ENCODE measurements around the gene CYBA. TPM values are rescaled to one million over a fixed set of nuclear protein-coding genes. Genes with fewer than 3 reads are reported as not detected.
A peak's percentile ranks its signal among the peaks of the same experiment; 100 is the strongest.

The CYBA gene
- total and polyA plus RNA-seq, 9 of the 15 experiments (the other 6 are each of a cell fraction or from before 2014, with no cell fraction given) = 0.34 to 683 (median 93.0) TPM

GRCh38 chr16:88602091-88602490, 48.8 kb downstream of the CYBA start:
- Histone ChIP-seq H3K9me3 (replicated peaks; ENCODE audit: control insufficient read depth, insufficient read depth, low read depth, low read length) (no peaks in the 10 kb centered on the region), H3K9me1 (ENCODE audit: control insufficient read depth, insufficient read depth, low read length) (no peaks in the 10 kb centered on the region), H3K9ac (ENCODE audit: insufficient read depth in 1 of 2, low read depth in 2 of 2, low read length in 2 of 2) (peak overlapping the region in 1 of 2 experiments; percentile 45; a peak in 1 of 4 replicates), H3K4me2 (ENCODE audit: insufficient read depth, low read length) (no peak overlapping the region), H3K79me2 (ENCODE audit: control insufficient read depth, insufficient read depth, low read length) (no peaks in the 10 kb centered on the region; the same call in 2 of the 3 replicates), H4K20me1 (replicated peaks; ENCODE audit: control insufficient read depth, insufficient read depth, low read length) (no peaks in the 10 kb centered on the region), H2AFZ (ENCODE audit: low read depth, low read length) (no peak overlapping the region), H3K36me3 (ENCODE audit: control insufficient read depth, insufficient read depth, low read length) (peaks cover 88% of the 10 kb centered on the region; the same call in 2 of the 3 replicates), H3K27me3 (ENCODE audit: control insufficient read depth in 2 of 2, insufficient read depth in 2 of 2, low read length in 2 of 2) (no peaks in the 10 kb centered on the region), H3K4me3 (no peak overlapping the region), H3K4me1 (replicated peaks in 1 of 2; ENCODE audit: control insufficient read depth in 2 of 2, insufficient read depth in 2 of 2, low read length in 2 of 2) (peaks cover 0 to 3% of the 10 kb centered on the region in 2 experiments; a peak in 1 of 5 replicates), H3K27ac (ENCODE audit: extremely low read depth, low read depth, low read length) (no peak overlapping the region)
- no peak for ATAC-seq
- FAIRE-seq = no peak
- ChIA-PET CTCF (ENCODE audit: low intra/inter-chr PET ratio) (no interaction called here), POLR2A (interaction anchor here (0.9 to 1.2 kb wide), 2 partner anchors 14 to 15 kb away, joined by 3 to 4 read pairs; no protein-coding TSS in a partner anchor)
- BruUV-seq (replicated peaks) = no TSS peak
- TF ChIP-seq POLR3G (IDR thresholded peaks at IDR 0.05; ENCODE audit: extremely low read depth, insufficient read length, insufficient replicate concordance) (no peak), NR2C2 (CRISPR knock-in tag; IDR thresholded peaks at IDR 0.05) (no peak), NR2C2 (tag; IDR thresholded peaks at IDR 0.05) (no peak), POLR2G (IDR thresholded peaks at IDR 0.05; ENCODE audit: low read depth, low read length) (peak; percentile 44; the same call in 1 of the 2 replicates)
- intact Hi-C loops (cut with micrococcal nuclease) = no loop called here
- no peak for DNase-seq (ENCODE audit: extremely low read depth in 1 of 4, low spot score in 3 of 4)
- 87% methylated on average over 7 of the region's 7 CpGs for WGBS (ENCODE audit: insufficient coverage, low coverage, missing lambda C conversion rate)
- in situ Hi-C loops (cut with MboI) = no loop called here

DNA sequence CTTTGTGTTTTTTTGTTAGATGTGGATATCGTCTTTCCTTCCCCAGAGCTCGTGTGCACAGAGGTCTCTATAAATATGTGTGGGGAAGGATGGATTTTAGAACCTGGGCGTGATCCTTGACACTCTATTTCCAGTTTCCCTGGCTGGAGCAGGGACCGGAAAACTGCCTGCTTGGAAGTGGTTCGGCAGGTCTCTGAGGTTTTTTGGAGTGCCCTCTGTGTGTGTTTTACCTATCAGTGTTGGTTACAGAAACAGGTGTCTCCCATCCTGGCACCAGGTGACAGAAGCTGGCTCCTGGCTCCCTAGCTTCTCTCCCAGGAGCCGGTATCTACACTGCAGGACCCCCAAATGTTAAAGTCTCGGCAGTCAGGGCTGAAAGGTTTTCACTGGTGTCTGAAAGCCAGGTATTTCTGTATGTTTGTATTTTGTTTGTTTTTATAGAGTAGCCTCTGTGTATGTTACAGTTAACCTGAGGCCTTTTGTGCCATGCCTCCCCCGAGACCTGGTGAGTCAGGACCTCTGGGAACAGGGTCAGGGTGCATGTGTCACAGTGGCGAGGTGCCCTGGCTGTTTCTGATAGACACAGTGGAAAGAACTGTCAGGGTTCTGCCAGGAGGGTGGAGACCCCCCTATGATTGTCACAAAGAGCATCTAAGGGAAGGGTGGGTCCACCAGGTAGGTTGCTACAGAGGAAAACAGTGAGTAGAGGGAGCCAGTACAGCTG, 49.4 kb downstream of the CYBA start:
- no peaks in the 10 kb centered on the region for H3K9me1 ChIP-seq (ENCODE audit: control insufficient read depth, insufficient read depth, low read length)
- peaks cover 0 to 3% of the 10 kb centered on the region in 2 experiments; a peak in 1 of 5 replicates for H3K4me1 ChIP-seq (replicated peaks in 1 of 2; ENCODE audit: control insufficient read depth in 2 of 2, insufficient read depth in 2 of 2, low read length in 2 of 2)
- intact Hi-C loops (cut with micrococcal nuclease) = no loop called here
- no peaks in the 10 kb centered on the region for H3K9me3 ChIP-seq (replicated peaks; ENCODE audit: control insufficient read depth, insufficient read depth, low read depth, low read length)
- H4K20me1 ChIP-seq (replicated peaks; ENCODE audit: control insufficient read depth, insufficient read depth, low read length) = no peaks in the 10 kb centered on the region
- FAIRE-seq (no peak), ATAC-seq (no peak), DNase-seq (ENCODE audit: extremely low read depth in 1 of 4, low spot score in 3 of 4) (no peak)
- no TSS peak for BruUV-seq (replicated peaks)
- peaks cover 85% of the 10 kb centered on the region; the same call in 2 of the 3 replicates for H3K36me3 ChIP-seq (ENCODE audit: control insufficient read depth, insufficient read depth, low read length)
- H2AFZ ChIP-seq (ENCODE audit: low read depth, low read length) = no peak overlapping the region
- H3K4me3 ChIP-seq = no peak overlapping the region
- no peaks in the 10 kb centered on the region; the same call in 2 of the 3 replicates for H3K79me2 ChIP-seq (ENCODE audit: control insufficient read depth, insufficient read depth, low read length)
- in situ Hi-C loops (cut with MboI) = no loop called here
- H3K27ac ChIP-seq (ENCODE audit: extremely low read depth, low read depth, low read length) = no peak overlapping the region
- POLR2A ChIA-PET = interaction anchor here (0.9 to 1.2 kb wide), 2 partner anchors 13 to 16 kb away, joined by 3 to 4 read pairs; no protein-coding TSS in a partner anchor
- H3K27me3 ChIP-seq (ENCODE audit: control insufficient read depth in 2 of 2, insufficient read depth in 2 of 2, low read length in 2 of 2) = no peaks in the 10 kb centered on the region
- no peak overlapping the region for H3K4me2 ChIP-seq (ENCODE audit: insufficient read depth, low read length)
- H3K9ac ChIP-seq (ENCODE audit: insufficient read depth in 1 of 2, low read depth in 2 of 2, low read length in 2 of 2) = no peak overlapping the region
- CTCF ChIA-PET (ENCODE audit: low intra/inter-chr PET ratio) = no interaction called here
- WGBS (ENCODE audit: insufficient coverage, low coverage, missing lambda C conversion rate) = 88% methylated on average over 9 of the region's 9 CpGs
- TF ChIP-seq ZNF551 (CRISPR knock-in tag; IDR thresholded peaks at IDR 0.05) (no peak), SRSF9 (IDR thresholded peaks at IDR 0.05; ENCODE audit: borderline replicate concordance, low read depth, low read length) (no peak), C11orf30 (IDR thresholded peaks at IDR 0.05; ENCODE audit: low read depth) (no peak), SUPT5H (IDR thresholded peaks at IDR 0.05) (no peak), TSC22D4 (tag; IDR thresholded peaks at IDR 0.05) (no peak), XRCC3 (IDR thresholded peaks at IDR 0.05) (no peak), ARID2 (IDR thresholded peaks at IDR 0.05) (no peak)
- TF ChIP-seq, protein P1, sequence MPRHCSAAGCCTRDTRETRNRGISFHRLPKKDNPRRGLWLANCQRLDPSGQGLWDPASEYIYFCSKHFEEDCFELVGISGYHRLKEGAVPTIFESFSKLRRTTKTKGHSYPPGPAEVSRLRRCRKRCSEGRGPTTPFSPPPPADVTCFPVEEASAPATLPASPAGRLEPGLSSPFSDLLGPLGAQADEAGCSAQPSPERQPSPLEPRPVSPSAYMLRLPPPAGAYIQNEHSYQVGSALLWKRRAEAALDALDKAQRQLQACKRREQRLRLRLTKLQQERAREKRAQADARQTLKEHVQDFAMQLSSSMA (CRISPR knock-in tag; IDR thresholded peaks at IDR 0.05) = no peak
